OCI-LY1 (cell line): ENCODE results near the gene SLC9A2.

Source experiments
- EZH2 ChIP-seq: fragments of 200-600 bp; sonication (generic), shearing (Covaris generic); IDR thresholded peaks from 2 replicates; pipeline ENCODE4 v1.8.0; 2017; ENCODE audit warnings: borderline replicate concordance, mixed run types, mild to moderate bottlenecking, antibody characterized with exemption, low read length, moderate library complexity, mixed read lengths
- TF ChIP-seq, protein P1 (sequence below): fragments of 200-600 bp; sonication (generic), shearing (Covaris generic); IDR thresholded peaks from 2 replicates; pipeline ENCODE4 v1.5.1; 2017; ENCODE audit warnings: mild to moderate bottlenecking, antibody characterized with exemption, low read length, moderate library complexity, mixed read lengths

DNA sequence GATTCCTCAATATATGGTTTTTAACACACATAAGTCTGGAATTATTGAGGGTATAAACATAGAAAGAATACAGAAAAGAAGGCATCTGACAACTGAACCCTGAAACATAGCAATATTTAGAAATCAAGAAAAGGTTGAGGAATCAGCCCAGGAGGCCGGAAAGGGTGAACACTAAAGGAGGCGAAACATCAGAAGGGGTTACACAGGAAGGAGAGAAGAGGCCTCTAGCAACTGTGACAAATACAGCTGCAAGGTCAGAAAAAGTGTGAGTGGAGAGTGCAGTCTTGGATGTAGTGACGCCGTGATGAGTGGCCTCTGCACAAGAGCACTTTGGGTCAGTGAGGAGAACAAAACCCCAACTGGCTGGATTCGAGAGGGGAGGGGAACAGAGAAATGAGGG lies 70.7 kb downstream of the SLC9A2 start:
- TF ChIP-seq, protein P1, sequence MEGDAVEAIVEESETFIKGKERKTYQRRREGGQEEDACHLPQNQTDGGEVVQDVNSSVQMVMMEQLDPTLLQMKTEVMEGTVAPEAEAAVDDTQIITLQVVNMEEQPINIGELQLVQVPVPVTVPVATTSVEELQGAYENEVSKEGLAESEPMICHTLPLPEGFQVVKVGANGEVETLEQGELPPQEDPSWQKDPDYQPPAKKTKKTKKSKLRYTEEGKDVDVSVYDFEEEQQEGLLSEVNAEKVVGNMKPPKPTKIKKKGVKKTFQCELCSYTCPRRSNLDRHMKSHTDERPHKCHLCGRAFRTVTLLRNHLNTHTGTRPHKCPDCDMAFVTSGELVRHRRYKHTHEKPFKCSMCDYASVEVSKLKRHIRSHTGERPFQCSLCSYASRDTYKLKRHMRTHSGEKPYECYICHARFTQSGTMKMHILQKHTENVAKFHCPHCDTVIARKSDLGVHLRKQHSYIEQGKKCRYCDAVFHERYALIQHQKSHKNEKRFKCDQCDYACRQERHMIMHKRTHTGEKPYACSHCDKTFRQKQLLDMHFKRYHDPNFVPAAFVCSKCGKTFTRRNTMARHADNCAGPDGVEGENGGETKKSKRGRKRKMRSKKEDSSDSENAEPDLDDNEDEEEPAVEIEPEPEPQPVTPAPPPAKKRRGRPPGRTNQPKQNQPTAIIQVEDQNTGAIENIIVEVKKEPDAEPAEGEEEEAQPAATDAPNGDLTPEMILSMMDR: no peak
- no peak for TF ChIP-seq EZH2
